Lung (tissue), 12 donors: ENCODE data around the gene YTHDC2. TPM values are rescaled to one million over a fixed set of nuclear protein-coding genes. Genes with fewer than 3 reads are reported as not detected.

ENCODE experiments used
- ATAC-seq: fragments of 200-7000 bp; cut with Tn5 transposase; one replicate; pipeline ENCODE4 v1.9.1; 2020; ENCODE audit warnings: moderate number of reproducible peaks; ENCODE audit not compliant: insufficient read depth, low FRiP score
- DNase-seq, 3 donors: peaks; one replicate each; pipeline ENCODE4 v3.0.0-alpha.2; 2013 to 2017
- H3K27ac ChIP-seq, 2 donors: one replicate each; pipeline ENCODE4 v1.5.1; 2013; ENCODE audit warnings: mild to moderate bottlenecking in 2 of 2, moderate library complexity in 2 of 2, control low read depth in 1 of 2, inconsistent platforms in 1 of 2, low read depth in 1 of 2, low read length in 1 of 2
- H3K27me3 ChIP-seq, 3 donors: one replicate each; pipeline ENCODE4 v1.5.1; 2013; ENCODE audit warnings: low read length in 2 of 3; ENCODE audit not compliant: control insufficient read depth in 3 of 3, insufficient read depth in 3 of 3
- H3K36me3 ChIP-seq, 4 donors: one replicate each; pipeline ENCODE4 v1.5.1; 2013; ENCODE audit warnings: low read length in 4 of 4, mild to moderate bottlenecking in 1 of 4, moderate library complexity in 1 of 4; ENCODE audit not compliant: control insufficient read depth in 4 of 4, insufficient read depth in 4 of 4
- H3K4me1 ChIP-seq, 5 donors: one replicate each; pipeline ENCODE4 v1.5.1; 2013; ENCODE audit warnings: low read length in 5 of 5, mild to moderate bottlenecking in 2 of 5, moderate library complexity in 1 of 5; ENCODE audit not compliant: control insufficient read depth in 5 of 5, insufficient read depth in 5 of 5
- H3K4me3 ChIP-seq: one replicate; pipeline ENCODE4 v1.5.1; 2013; ENCODE audit warnings: mild to moderate bottlenecking, control low read depth, moderate library complexity
- H3K9ac ChIP-seq, 2 donors: one replicate each; pipeline ENCODE4 v1.5.1; 2013; ENCODE audit warnings: low read length in 2 of 2, control low read depth in 1 of 2; ENCODE audit not compliant: insufficient read depth in 1 of 2
- H3K9me3 ChIP-seq, 4 donors: one replicate each; pipeline ENCODE4 v1.5.1; 2013; ENCODE audit warnings: low read length in 3 of 4, mild to moderate bottlenecking in 1 of 4, moderate library complexity in 1 of 4; ENCODE audit not compliant: control insufficient read depth in 4 of 4, insufficient read depth in 3 of 4
- WGBS, 2 donors: extraction: QIAGEN DNeasy Blood & Tissue Kit; methylation state at CpG; one replicate each; pipeline ENCODE4 v1.1.7; 2013; 5-methylcytosine and 5-hydroxymethylcytosine counted together
- polyA plus RNA-seq, 2 donors: library from polyadenylated mRNA; stranded (reverse); fragments of 200-250 nt; gene quantifications; one replicate each; pipeline ENCODE4 v1.2.1, GENCODE V29; 2013
- total RNA-seq, 2 donors: library from RNA; depleted of rRNA in 1 of 2; stranded (reverse); fragments of >200 nt in 1 of 2; gene quantifications; one replicate each; pipeline ENCODE4 v1.2.1, GENCODE V29; 2014 to 2021
- TF ChIP-seq, protein P1 (sequence below): IDR thresholded peaks from 2 replicates; pipeline ENCODE4 v1.5.1; 2012; ENCODE audit warnings: mild to moderate bottlenecking; ENCODE audit errors: control extremely low read depth, extremely low read depth
- donor health status: control.
- donor health status: control.
- donor health status: Bipolar disorder and iron deficiency.
- donor health status: healthy.
- donor health status: DM: yes; HTN: yes; CAD: no.

YTHDC2 gene
- total and polyA plus RNA-seq, 4 donors: 8.4 to 49.1 (median 15.4) TPM

DNA sequence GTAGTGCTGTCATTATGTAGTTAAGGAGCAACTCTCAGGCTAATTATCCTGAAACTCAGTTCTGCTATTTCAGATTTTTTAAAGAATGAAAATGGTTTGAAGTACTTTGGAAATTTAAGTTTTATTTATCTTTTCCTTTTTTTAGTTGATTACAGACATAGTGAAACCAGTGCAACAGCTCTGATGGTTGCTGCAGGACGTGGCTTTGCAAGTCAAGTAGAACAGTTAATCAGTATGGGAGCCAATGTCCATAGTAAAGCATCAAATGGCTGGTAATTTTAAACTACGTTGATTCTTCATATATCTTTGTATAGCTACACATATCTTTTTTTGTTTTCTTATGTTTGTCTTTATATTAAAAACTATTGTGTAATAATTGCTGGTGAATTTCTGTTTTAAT lies 34.9 kb downstream of the YTHDC2 start:
- 69 to 73% methylated on average over 2 of the region's 2 CpGs for WGBS, 2 donors
- peaks cover 0 to 3% (median 0%) of the 10 kb centered on the region in 5 donors for H3K4me1 ChIP-seq
- no peak overlapping the region for H3K9ac ChIP-seq
- H3K27me3 ChIP-seq: no peaks in the 10 kb centered on the region
- no peak overlapping the region for H3K4me3 ChIP-seq
- no peaks in the 10 kb centered on the region for H3K9me3 ChIP-seq
- TF ChIP-seq, protein P1, sequence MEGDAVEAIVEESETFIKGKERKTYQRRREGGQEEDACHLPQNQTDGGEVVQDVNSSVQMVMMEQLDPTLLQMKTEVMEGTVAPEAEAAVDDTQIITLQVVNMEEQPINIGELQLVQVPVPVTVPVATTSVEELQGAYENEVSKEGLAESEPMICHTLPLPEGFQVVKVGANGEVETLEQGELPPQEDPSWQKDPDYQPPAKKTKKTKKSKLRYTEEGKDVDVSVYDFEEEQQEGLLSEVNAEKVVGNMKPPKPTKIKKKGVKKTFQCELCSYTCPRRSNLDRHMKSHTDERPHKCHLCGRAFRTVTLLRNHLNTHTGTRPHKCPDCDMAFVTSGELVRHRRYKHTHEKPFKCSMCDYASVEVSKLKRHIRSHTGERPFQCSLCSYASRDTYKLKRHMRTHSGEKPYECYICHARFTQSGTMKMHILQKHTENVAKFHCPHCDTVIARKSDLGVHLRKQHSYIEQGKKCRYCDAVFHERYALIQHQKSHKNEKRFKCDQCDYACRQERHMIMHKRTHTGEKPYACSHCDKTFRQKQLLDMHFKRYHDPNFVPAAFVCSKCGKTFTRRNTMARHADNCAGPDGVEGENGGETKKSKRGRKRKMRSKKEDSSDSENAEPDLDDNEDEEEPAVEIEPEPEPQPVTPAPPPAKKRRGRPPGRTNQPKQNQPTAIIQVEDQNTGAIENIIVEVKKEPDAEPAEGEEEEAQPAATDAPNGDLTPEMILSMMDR: no peak
- ATAC-seq (no peak), DNase-seq (no peak)
- peaks cover 1 to 35% (median 18%) of the 10 kb centered on the region in 4 donors for H3K36me3 ChIP-seq
- H3K27ac ChIP-seq: no peak overlapping the region

- no peak for ATAC-seq
Observed at GRCh38 chr5:113552137-113552536, 38.6 kb downstream of the YTHDC2 start.

GRCh38 chr5:113552620-113553019 lies 39.1 kb downstream of the YTHDC2 start:
- Histone ChIP-seq H3K4me3 (no peak overlapping the region), H3K36me3 (peaks cover 3 to 38% (median 18%) of the 10 kb centered on the region in 4 donors), H3K4me1 (no peaks in the 10 kb centered on the region), H3K9me3 (no peaks in the 10 kb centered on the region), H3K27ac (no peak overlapping the region), H3K27me3 (no peaks in the 10 kb centered on the region), H3K9ac (no peak overlapping the region)
- ATAC-seq (no peak), DNase-seq (no peak)
- TF ChIP-seq, protein P1: no peak

More at GRCh38 chr5:113552137-113552536, 38.6 kb downstream of the YTHDC2 start:
- WGBS, 2 donors: 99 to 100% methylated on average over 1 of the region's 1 CpG
- no peaks in the 10 kb centered on the region for H3K27me3 ChIP-seq
- no peak overlapping the region for H3K9ac ChIP-seq
- H3K36me3 ChIP-seq: peaks cover 1 to 42% (median 16%) of the 10 kb centered on the region in 4 donors
- no peak overlapping the region for H3K27ac ChIP-seq
- DNase-seq: no peak
- no peaks in the 10 kb centered on the region for H3K9me3 ChIP-seq
- H3K4me3 ChIP-seq: no peak overlapping the region
- TF ChIP-seq, protein P1: no peak
- no peaks in the 10 kb centered on the region for H3K4me1 ChIP-seq

DNA sequence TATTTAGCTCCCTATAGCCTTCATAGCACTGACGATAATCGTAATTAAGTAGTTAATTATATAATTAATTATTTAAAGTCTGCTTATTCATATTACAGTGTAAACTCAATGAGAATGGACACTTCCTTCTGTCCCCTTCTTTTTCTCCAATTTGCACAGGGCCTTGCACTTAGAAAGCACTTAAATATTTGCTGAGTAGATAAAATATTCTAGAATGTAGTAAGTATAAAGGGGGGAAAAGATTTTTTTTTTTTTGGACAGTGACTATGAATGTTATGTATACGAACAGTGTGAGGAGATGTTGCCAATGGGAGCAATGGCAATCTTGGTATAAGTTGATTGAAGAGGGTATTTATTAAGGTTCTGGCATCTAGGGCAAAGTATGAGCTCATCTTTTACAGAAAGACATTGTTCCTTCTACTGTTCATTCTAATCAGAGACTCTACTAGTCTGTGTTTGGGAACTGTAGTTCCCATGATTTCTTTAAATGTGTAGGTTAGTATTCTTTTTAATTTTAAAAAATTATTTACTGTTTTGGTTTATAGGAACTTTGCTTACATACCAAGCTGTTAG lies 49.4 kb downstream of the YTHDC2 start:
- no peak for ATAC-seq
- no peak overlapping the region for H3K9ac ChIP-seq
- no peak for DNase-seq
- TF ChIP-seq, protein P1: no peak
- peaks cover 3 to 27% (median 13%) of the 10 kb centered on the region in 4 donors for H3K36me3 ChIP-seq
- no peak overlapping the region for H3K27ac ChIP-seq
- no peak overlapping the region for H3K4me3 ChIP-seq
- H3K4me1 ChIP-seq: no peaks in the 10 kb centered on the region
- H3K9me3 ChIP-seq: no peaks in the 10 kb centered on the region
- WGBS, 2 donors: 97 to 98% methylated on average over 3 of the region's 3 CpGs
- H3K27me3 ChIP-seq: no peaks in the 10 kb centered on the region
